Astrocyte (in vitro differentiated cells and primary cell): ENCODE results near the gene JHY.

Source experiments
- CTCF ChIP-seq: IDR thresholded peaks from 2 replicates; pipeline ENCODE4 v1.5.1; 2011; ENCODE audit warnings: low read depth, mild to moderate bottlenecking, inconsistent platforms, low read length, moderate library complexity; ENCODE audit not compliant: insufficient read depth
- EZH2 ChIP-seq: IDR thresholded peaks from 2 replicates; pipeline ENCODE4 v1.6.1; 2012; ENCODE audit warnings: mild to moderate bottlenecking, low read length, inconsistent platforms; ENCODE audit not compliant: insufficient read depth

GRCh38 chr11:122979103-122979814 is 96.7 kb downstream of the JHY start:
- TF ChIP-seq CTCF (no peak), EZH2 (peak; percentile 60)
